GM19238 (cell line): Measurements from ENCODE around the gene ASTN1.

ENCODE experiments used
- DNase-seq: peaks from one replicate; pipeline ENCODE4 v3.0.0; 2011; ENCODE audit warnings: low spot score; ENCODE audit not compliant: insufficient read length

Gene ASTN1

DNA sequence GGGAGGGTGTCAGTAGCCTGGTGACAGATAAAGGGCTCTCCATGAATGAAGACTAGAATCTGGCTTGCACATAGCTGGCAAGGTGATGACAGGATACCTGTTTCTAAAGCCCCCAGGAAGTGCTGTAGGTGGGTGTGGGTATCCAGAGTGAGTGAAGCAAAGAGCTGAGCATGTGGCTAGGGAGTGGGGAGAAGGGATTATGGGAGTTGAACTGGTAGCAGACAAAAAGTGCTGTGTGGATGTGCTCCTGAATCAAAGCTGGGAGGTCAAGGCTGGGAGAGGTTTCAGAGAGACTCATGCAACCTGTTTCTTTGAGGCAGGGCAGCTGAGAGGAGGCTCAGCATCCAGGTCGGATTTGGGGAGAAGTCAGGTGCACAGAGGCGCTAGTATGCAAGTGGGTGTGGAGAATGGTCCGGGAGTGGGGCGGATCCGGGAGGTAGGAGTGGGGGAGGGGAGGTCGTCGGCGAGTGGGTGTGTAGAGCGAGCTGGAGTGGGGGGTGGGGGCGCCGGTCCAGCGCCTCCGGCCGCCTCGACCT, 600 bp downstream of the ASTN1 start:
- DNase-seq: no peak

DNA sequence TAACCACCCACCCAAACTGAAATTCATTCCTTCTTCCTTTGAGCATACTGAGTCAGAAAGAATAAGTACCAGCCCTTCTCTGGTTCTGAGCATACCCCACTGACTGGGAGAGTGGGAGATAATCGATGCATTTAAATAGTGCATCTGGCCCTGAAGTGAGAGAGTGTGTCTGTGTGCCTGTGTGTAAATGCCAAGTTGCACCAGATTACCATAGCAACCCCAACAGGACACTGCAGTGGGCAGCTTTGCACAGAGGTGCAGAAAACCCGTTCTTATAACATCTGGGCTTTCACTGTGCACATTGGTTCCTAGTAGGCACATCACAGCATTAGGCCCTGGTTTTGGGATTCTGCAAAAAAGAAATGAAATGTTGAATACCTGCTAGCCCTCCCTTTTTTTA, 2.3 kb downstream of the ASTN1 start:
- no peak for DNase-seq

DNA sequence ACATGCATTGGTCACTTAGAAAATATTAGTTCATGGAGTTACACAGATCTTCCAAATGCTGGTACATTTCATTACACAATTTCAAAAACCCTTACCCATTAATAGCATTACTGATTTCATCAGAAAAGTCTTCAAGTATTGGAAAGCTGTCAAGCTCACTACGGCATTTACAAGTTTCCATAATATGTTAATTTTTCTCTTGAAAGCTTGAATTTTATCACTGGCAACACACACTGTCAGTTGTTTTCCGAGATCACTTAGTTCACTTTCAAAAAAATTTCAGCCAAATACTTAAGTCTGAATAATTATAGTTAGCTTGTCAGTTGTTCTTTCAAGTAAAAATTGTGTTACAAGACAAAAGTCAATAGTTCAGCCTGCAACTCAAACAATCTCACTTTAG, 18.0 kb downstream of the ASTN1 start:
- DNase-seq: no peak

DNA sequence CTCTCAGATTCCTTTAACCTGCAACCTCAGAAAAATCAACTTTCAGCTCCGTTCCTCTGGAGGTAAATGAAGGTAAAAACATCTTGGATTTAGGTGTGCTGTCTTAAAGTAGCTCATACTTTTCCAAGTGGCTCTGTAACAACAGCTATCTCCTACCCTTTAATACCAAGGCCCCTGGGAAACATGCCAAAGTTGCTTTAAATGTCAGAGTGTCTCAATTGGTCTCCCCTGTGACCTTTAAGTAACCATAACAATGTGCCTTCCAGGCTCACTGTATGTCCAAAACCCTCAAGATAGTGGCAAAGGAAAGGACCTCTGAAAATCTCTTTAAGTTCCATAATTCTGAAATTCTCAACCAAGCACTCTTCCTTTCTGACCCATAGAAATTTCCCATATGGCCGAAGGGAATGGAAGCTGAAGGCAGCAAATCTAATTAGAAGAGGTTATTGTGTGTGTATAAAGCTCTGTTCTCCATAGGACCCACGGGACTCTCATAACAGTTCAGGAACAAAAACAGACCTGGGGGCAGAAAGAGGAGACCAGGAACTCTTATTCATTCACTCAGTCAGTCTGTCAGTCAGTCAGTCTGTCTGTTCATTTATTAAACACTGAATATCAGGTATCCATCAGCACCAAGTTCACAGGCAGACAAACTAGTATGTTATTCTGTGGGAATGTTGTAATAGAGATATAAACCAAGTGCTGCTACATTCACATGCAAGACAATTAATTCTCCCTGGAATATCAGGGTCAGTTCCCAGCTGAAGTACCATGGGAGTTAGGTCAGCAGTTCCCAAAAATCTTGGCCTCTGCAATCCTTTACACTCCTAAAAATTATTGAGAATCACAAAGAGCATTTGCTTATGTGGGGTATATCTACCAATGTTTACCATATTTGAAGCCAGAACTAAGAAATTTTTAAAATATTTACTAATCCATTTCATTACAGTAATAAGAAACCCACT, 19.1 kb downstream of the ASTN1 start:
- DNase-seq: no peak

DNA sequence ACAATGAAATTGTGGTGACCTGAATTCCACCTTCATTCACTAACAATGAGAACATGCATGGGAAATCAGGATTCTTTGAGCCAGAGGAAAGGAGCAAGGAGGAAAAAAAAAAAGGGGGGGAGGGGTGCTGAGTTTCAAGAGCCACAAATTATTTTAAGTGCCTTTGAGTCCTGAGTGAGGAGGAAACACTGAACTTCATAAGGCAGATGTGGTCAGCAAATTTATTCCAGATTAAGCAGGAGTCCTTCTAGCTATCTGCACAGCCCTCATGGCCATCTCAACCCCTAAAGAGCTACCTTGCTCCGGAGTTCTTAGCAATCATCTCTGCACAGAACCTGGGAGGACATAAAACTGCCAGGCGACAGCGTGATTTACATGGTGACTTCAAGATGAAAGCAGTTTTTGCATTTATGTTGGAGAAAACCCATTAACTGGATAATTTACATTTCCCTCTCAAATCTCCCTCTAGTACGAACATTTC, 21.7 kb downstream of the ASTN1 start:
- DNase-seq: no peak

DNA sequence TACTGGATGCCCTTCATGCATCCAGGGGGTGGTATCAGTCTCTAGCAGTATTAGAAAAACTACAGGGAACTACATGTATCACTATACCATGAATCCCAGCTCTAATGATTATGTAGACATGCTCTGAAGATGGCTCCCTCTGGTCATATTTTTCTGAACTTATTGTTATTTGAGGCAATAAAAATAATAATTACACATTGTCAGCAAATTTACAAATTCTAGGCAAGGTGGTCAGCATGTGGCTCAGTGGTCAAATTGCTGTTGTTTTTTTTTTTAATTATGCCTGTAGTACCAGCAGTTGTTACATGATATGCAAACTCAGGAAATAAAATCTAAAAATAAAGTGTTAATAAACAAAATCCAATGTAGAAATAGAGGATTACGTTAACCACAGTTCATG, 22.5 kb downstream of the ASTN1 start:
- no peak for DNase-seq

DNA sequence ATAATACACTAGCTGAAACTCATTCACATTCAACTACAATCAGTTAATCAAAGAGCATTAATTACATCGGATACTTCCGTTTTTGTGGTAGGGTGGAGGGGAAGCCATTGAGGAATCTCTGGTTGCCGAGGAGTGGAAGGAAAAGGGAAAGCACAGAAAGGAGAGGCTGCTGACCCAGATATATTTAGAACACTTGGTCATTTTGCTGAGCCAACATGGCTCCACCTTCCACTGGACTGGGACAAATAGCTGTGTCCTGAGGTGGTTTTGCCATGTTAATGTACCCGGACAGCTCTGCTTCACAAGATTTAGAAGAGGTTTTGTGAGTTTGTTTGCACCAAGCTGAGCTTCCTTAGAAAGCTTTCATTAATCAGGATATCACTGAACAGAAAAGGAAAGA, 26.2 kb downstream of the ASTN1 start:
- no peak for DNase-seq

DNA sequence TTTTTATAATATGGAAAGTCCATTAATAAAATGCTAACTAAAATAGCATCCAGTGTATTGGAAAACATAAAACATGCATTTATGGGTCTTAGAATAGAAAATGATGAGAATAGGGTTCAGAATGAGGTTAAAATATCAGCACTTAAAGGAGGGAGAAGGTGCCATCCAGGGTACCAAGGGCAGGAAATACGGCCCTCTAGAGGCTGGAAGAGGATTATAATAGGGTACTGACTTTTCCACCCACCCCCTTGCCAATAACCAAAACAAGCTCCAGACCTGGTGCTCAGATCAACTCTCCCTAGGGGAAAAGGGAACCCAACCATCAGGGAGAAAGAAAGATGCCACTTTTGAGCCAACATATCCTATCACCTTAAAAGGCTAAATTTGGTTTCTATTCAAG, 26.7 kb downstream of the ASTN1 start:
- DNase-seq: no peak

DNA sequence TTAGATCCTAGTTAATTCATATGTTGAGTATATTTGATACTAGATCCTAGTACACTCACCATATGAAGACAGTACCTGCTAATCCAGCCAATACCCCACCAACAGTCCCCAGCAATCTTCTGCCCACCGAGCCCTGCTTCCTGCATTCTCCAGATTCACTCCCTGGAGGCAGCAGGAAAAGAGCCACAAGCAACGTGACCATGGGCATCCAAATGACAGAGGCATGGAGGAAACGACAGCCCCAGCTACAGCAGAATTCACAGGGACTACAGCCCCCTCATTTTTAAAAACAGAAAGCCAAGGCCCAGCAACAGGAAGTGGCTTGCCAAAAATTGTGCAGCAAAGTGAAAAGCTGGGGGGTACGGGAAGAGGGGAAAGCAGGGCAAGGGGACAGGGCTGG, 29.3 kb downstream of the ASTN1 start:
- DNase-seq: no peak

DNA sequence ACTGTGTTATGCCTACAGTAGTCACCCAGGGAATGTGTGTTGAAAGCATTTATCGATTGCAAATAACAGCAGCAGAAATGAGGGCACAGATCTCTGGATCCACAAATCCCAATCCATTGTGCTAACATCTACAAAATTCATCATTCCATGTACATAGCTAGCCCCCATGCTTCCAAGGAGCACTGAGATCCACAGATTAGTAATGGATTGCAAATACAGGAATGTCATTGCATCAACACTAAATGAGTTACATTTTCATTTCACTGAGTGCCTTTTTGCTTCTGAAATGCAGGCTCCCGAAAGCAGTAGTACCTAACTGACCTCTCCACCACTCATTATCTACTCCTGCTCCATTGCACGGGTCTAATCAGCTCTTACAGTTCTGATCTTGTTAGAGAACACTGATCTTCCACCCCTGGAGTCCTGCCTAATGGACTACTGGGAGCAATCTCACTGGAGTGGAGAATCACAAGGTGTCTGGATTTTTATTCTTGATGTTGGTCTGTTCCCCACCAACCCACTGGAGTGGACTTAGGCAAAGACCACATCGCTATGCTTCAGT, 30.5 kb downstream of the ASTN1 start:
- no peak for DNase-seq

DNA sequence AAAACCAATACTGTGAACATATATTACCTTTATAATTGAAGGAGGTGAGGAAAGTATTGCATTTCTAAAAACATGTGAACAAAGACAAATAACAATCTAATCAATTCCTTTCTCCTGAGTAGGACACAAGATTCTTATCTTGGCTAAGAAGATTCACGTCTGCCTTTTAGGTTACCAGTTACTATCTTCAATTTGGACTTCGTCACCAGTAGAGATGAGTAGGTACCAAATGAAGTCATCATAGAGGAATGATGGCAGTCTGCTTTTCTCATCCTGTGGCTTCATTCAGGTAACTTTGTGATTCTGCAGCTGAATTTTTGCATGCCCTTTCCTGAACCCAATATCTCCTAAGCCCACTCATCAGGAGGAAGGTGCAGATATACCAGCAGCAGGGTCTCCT, 32.4 kb downstream of the ASTN1 start:
- DNase-seq: no peak

DNA sequence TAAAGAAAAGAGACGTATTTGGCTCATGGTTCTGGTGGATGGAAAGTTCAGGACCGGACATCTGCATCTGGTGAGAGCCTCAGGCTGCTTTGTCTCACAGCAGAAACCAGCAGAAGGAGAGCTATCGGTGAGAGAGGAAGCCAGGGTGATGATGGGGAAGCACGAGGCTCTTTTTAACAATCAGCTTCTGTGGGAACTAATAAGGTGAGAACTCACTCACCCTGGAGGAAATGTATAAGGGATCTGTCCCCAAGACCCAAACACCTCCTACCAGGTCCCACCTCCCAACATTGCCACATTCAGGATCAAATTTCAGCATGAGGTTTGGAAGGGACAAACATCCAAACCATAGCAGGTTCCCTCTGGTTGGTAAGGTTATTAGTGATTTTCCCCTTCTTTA, 32.8 kb downstream of the ASTN1 start:
- no peak for DNase-seq

DNA sequence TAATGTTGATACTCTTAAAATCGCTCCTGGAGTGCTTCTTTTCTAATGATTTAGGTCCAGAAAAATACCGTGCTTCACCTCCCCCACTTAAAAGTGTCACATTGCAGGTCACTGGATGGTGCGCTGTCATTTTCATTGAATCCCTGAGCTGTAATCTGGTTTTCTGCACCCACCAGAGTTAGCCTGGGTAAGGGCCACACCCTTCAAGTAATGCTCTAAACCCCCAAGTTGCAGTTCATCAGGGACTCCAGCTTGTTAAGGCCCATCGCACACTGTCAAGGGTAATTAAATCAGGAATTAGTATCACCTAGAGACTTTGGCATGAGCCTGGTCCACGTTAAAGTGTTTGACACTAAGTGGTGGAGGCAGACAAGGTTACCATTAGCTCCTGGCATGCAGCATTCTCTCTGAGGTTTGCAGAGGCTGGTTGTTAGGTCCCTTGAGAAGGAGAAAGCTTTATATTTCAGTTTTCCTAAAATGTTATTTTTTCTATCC, 34.0 kb downstream of the ASTN1 start:
- DNase-seq: no peak

DNA sequence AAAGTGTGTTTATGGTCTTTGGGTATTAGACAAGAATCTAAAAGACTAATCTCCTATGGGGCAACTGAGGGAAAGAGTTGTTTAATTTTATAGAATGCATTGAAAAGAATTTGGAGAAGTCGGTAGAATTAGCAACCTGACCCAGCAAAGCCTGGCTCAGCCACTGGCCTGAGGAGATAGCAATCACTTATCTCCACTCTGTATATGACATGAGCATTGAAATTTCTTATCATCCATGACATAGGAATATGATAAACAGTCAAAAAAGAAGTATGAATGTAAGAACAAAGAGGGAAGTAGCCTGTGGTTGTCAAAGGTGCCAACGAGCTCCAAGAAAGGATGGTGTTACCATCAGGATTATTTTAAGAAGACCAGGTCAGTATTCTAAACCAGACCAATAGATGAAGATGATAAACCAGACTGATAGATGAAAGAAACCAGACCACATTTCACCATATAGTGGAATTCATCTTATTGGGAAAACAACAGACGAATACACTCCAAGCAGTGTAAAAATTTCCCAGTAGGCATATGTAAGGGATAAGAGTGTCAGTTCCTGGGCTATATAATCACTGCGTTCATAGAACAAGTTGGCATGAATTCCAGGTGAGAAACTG, 35.7 kb downstream of the ASTN1 start:
- no peak for DNase-seq

DNA sequence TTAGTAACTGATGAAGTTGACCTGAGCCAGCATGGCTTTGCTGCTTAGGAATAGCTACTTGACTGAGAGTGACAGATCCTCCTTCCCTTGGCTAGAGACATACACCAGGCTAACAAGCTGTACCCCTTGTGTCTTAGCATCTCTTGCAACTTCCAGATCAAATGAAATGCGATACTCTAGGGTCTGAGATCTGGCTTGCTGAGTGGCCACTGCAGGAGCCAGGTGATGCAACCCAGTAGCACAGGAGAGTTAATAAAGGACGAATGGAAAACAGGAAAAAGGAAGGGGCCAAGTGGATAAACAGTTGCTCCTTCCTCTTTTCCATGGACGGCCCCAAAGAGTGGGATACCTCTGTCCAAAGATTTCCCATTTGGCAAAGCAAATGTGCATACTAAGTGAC, 38.2 kb downstream of the ASTN1 start:
- DNase-seq: no peak

DNA sequence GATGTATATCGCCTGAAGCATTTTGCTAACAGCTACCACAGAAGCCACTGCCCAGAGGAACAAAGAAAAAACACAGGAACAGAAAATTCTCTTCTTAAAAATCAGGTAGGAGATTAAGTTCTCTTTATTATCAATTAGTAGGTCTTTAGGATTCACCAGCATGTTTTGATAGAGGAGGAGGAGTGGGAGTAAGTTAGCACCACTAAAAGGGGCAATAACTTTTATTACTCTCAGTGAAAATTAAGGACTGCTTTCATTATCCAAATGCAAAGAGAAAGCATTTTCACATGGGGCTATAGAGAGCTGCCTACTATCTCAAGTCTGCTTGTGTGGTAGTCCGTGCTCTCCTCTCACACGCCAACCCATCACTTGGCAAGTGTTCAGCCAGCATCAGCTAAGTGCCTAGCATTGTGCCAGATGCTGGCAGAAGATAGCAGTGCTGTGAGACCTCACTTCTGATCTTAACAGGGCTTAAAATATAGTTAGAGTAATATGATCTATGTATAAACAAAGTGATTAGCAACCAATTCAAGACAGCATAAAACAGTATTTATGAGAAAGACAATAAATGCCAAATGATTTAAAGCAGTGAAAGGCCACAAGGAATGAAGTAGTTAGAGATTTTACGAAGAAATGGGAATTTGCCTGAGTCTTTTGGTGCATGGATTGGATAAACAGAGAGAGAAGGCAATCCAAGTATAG, 39.8 kb downstream of the ASTN1 start:
- no peak for DNase-seq

DNA sequence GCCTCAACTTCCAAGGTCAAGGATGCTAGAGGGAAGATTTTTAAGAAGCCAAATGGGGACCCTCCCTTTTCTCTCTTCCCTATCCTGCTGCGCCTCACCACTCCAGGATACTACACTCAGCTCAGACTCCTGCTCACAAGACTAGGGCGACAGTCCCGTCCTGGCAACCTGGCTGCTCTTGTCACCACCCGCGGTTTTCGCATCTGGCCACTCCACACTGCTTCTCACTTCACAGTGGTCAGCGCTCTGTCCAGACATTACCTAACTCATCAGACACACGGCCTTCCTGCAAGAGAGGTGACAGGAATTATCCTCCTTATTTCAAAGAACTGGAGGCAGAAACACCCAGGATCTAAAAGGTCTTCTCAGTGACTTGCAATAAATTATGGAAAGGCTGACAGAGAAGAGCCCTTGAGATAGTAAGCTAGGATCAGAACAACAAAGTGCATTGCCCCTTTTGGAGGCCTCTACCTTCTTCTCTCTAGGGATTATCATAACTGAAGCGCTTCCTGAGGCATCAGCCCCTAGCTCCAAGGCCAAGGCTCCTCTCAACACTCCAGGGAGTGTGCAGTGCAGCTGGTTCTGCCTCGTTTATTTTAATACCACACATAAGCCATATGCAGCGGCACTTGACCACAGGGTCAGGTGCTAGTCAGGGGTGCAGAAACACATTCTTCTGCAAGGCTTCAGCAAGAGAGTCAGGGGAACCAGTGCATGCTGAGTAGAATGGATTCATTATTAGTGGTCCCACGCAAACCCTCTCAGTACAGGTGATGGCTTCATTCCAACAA, 41.9 kb downstream of the ASTN1 start:
- DNase-seq: no peak

DNA sequence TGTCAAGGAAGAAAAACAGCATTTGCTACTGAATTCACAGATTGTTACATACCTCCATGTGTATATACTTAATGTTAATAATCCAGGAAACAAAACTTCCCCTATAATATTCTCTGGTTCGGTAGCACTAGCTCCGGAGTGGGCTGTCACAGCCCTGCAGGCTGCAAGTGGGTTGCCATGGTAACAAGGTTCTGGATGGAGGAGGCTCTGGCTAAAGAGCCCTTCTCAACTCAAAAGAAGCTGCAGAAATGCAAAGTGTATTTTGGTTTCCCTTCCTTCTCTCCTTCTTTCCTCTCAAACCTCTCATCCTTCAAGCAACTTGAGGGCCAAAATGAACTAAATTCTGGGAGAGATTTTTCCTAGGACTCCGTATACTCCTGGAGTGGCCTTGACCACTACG, 45.2 kb downstream of the ASTN1 start:
- DNase-seq: no peak

DNA sequence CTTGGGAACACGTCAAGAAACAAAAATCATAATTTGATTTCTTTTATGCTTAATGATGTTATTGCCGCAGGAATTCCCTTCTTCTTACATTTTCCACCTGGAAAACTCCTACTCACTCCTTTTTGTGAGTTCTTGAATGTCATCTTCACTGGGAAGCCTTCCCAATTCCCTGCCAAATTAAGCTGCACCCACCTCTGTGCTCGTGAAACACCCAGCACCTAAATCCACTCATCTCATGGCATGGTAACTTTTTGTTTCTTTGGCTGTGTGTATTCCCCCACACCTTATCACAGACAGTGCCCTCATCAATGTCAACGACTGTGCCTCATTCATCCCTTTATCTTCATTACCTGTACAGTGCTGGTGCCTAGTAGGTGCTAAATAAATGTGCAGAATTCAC, 45.6 kb downstream of the ASTN1 start:
- no peak for DNase-seq

DNA sequence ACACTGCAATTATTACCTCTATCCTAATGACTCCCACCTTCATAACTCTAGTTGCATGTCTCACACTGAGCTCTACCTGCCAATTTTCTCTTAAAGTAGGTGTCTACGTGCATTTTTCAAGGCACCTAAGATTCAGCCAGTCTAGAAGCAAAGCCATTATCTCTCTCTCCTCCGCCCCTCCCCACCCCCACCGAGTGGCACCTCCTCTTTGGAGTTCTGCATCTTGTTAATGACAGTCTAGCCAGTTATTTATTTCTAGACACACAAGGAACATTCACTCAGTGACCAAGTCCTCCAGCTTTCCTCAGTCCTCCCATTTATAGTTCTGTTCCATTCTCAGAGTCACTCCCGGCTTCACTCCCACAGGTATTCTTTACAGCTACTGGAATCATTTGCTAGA, 47.6 kb downstream of the ASTN1 start:
- DNase-seq: no peak
